WTC11 (cell line): Measurements from ENCODE around the gene PDE6H. TPM values are rescaled to one million over a fixed set of nuclear protein-coding genes. Genes with fewer than 3 reads are reported as not detected.

Experiments used
- ATAC-seq: fragments of 200-7000 bp; cut with Tn5 transposase; 2 replicates; pipeline ENCODE4 v1.10.0; 2021; ENCODE audit warnings: mild to moderate bottlenecking, moderate library complexity
- CTCF ChIA-PET: fragments of 300-600 bp; sonication (Branson Sonifier 250); formaldehyde crosslinking; loops from one replicate; lab custom pipeline; 2021; ENCODE audit warnings: antibody characterized with exemption; lab: Charles Lee
- POLR2A ChIA-PET: fragments of 350-600 bp; sonication (Branson Sonifier 250); formaldehyde crosslinking; loops from one replicate; lab custom pipeline; 2021; ENCODE audit warnings: antibody characterized with exemption; lab: Charles Lee
- DNase-seq: peaks from one replicate; pipeline ENCODE4 v3.0.0; 2021; ENCODE audit warnings: low spot score
- H3K27ac Mint-ChIP-seq: 2 replicates; pipeline ENCODE4 v1.8.0; 2021; ENCODE audit warnings: mixed read lengths
- H3K27me3 Mint-ChIP-seq: 2 replicates; pipeline ENCODE4 v1.8.0; 2021; ENCODE audit warnings: low read depth, mild to moderate bottlenecking, moderate library complexity, mixed read lengths
- H3K36me3 Mint-ChIP-seq: 2 replicates; pipeline ENCODE4 v1.8.0; 2021; ENCODE audit warnings: mixed read lengths
- H3K4me1 Mint-ChIP-seq: 2 replicates; pipeline ENCODE4 v1.8.0; 2022; ENCODE audit warnings: mixed read lengths
- H3K4me3 Mint-ChIP-seq: 2 replicates; pipeline ENCODE4 v1.8.0; 2021; ENCODE audit warnings: mild to moderate bottlenecking, moderate library complexity, mixed read lengths
- H3K9me3 Mint-ChIP-seq: 2 replicates; pipeline ENCODE4 v1.8.0; 2021; ENCODE audit warnings: mixed read lengths
- CREM ChIP-seq: sonication (generic); formaldehyde crosslinking; IDR thresholded peaks from 2 replicates; pipeline ENCODE4 v1.8.1; 2022; ENCODE audit warnings: mild to moderate bottlenecking, missing genetic modification reagents, moderate library complexity
- HMGA2 ChIP-seq: fragments of 250-450 bp; sonication (Bioruptor Pico); IDR thresholded peaks from 2 replicates; pipeline ENCODE4 v1.4.0; 2021; ENCODE audit warnings: mild to moderate bottlenecking, moderate library complexity
- JAZF1 ChIP-seq: fragments of 250-450 bp; sonication (Bioruptor Pico); IDR thresholded peaks from 2 replicates; pipeline ENCODE4 v1.9.0; 2021; ENCODE audit warnings: moderate library complexity, mild to moderate bottlenecking, inconsistent platforms
- MXD4 ChIP-seq: fragments of 250-450 bp; sonication (Bioruptor Pico); IDR thresholded peaks from 2 replicates; pipeline ENCODE4 v1.8.0; 2021; ENCODE audit warnings: mild to moderate bottlenecking, moderate library complexity, borderline replicate concordance
- NFYB ChIP-seq: sonication (generic); formaldehyde crosslinking; conservative IDR thresholded peaks from 2 replicates; pipeline ENCODE4 v1.8.0; 2022; ENCODE audit warnings: low read depth, missing genetic modification reagents
- NR1H2 ChIP-seq: sonication (generic); formaldehyde crosslinking; IDR thresholded peaks from 2 replicates; pipeline ENCODE4 v1.9.0; 2021; ENCODE audit warnings: mild to moderate bottlenecking, moderate library complexity, missing genetic modification reagents
- NR2C2 ChIP-seq: sonication (generic); formaldehyde crosslinking; IDR thresholded peaks from 2 replicates; pipeline ENCODE4 v1.8.0; 2022; ENCODE audit warnings: mild to moderate bottlenecking, missing genetic modification reagents
- PRRX2 ChIP-seq: fragments of 250-450 bp; sonication (Bioruptor Pico); IDR thresholded peaks from 2 replicates; pipeline ENCODE4 v1.8.0; 2021; ENCODE audit warnings: mild to moderate bottlenecking
- TEAD1 ChIP-seq: sonication (generic); formaldehyde crosslinking; IDR thresholded peaks from 2 replicates; pipeline ENCODE4 v1.8.0; 2022; ENCODE audit warnings: mild to moderate bottlenecking, missing genetic modification reagents
- TP53 ChIP-seq: sonication (generic); formaldehyde crosslinking; IDR thresholded peaks from 2 replicates; pipeline ENCODE4 v1.8.1; 2023; ENCODE audit warnings: mild to moderate bottlenecking, missing genetic modification reagents
- ZNF317 ChIP-seq: sonication (generic); formaldehyde crosslinking; IDR thresholded peaks from 2 replicates; pipeline ENCODE4 v1.8.1; 2023; ENCODE audit warnings: low read depth, mild to moderate bottlenecking, moderate library complexity, missing genetic modification reagents, borderline replicate concordance
- total RNA-seq: library from RNA; stranded (reverse); gene quantifications from 3 replicates; pipeline ENCODE4 v1.2.3, GENCODE V29; 2021
- TF ChIP-seq, protein P1 (sequence below): fragments of 250-450 bp; sonication (Bioruptor Pico); IDR thresholded peaks from 2 replicates; pipeline ENCODE4 v1.9.0; 2021; ENCODE audit warnings: mild to moderate bottlenecking, borderline replicate concordance
- TF ChIP-seq, protein P2 (sequence below): sonication (generic); formaldehyde crosslinking; IDR thresholded peaks from 2 replicates; pipeline ENCODE4 v1.8.1; 2022; ENCODE audit warnings: mild to moderate bottlenecking, moderate library complexity, missing genetic modification reagents
- TF ChIP-seq, protein P3 (sequence below): sonication (generic); formaldehyde crosslinking; IDR thresholded peaks from 2 replicates; pipeline ENCODE4 v1.8.1; 2023; ENCODE audit warnings: mild to moderate bottlenecking, missing genetic modification reagents
- TF ChIP-seq, protein P4 (sequence below): sonication (generic); formaldehyde crosslinking; IDR thresholded peaks from 2 replicates; pipeline ENCODE4 v1.8.1; 2023; ENCODE audit warnings: mild to moderate bottlenecking, missing genetic modification reagents, borderline replicate concordance
- TF ChIP-seq, protein P5 (sequence below): sonication (generic); formaldehyde crosslinking; IDR thresholded peaks from 2 replicates; pipeline ENCODE4 v1.8.1; 2022; ENCODE audit warnings: low read depth, missing genetic modification reagents, borderline replicate concordance
- TF ChIP-seq, protein P6 (sequence below): fragments of 250-450 bp; sonication (Bioruptor Pico); IDR thresholded peaks from 2 replicates; pipeline ENCODE4 v1.9.0; 2021; ENCODE audit warnings: mild to moderate bottlenecking
- TF ChIP-seq, protein P7 (sequence below): fragments of 250-450 bp; sonication (Bioruptor Pico); IDR thresholded peaks from 2 replicates; pipeline ENCODE4 v1.9.0; 2021; ENCODE audit warnings: mild to moderate bottlenecking

PDE6H gene
- total RNA-seq, 1 experiment from 2014 or later: not detected

DNA sequence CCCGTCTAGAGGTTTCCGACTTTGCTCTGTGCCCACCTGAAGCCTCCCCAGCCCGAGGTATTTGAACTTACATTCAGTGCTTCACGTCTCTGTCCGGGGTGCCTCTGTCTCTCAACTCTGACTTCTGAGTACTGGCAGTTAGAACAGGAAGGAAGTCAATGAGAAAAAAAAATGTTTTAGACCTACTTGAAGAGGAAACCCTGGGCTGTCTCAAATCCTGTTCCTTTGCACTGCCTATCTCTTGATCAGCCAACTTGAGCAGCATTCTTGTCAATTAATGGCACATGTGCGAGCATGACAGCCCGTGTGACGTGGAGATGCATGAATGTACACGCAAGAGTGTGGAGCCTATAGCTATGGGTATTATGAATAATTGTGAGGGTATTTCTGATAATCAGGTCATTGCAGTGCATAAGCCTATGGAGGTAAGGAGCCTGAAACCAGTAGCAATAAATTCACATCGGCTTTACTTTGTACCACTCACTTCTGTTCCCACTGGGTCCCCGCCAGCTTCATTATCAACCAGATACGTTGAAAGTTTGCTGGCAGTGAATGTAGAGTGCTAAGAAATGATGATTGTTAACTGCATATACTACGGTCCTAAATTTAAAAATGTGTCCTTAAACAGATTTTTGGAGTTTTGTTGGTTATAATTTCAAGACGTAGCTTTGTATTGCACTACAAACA is 11.2 kb upstream of the PDE6H start, which contains the start of gene ARHGDIB:
TSS of gene ARHGDIB (minus strand) at position 136 of the 687 bp plus-strand sequence. CDS start 10,889 bp downstream, outside the sequence.
- H3K36me3 Mint-ChIP-seq: no peaks in the 10 kb centered on the region
- TF ChIP-seq, protein P1, sequence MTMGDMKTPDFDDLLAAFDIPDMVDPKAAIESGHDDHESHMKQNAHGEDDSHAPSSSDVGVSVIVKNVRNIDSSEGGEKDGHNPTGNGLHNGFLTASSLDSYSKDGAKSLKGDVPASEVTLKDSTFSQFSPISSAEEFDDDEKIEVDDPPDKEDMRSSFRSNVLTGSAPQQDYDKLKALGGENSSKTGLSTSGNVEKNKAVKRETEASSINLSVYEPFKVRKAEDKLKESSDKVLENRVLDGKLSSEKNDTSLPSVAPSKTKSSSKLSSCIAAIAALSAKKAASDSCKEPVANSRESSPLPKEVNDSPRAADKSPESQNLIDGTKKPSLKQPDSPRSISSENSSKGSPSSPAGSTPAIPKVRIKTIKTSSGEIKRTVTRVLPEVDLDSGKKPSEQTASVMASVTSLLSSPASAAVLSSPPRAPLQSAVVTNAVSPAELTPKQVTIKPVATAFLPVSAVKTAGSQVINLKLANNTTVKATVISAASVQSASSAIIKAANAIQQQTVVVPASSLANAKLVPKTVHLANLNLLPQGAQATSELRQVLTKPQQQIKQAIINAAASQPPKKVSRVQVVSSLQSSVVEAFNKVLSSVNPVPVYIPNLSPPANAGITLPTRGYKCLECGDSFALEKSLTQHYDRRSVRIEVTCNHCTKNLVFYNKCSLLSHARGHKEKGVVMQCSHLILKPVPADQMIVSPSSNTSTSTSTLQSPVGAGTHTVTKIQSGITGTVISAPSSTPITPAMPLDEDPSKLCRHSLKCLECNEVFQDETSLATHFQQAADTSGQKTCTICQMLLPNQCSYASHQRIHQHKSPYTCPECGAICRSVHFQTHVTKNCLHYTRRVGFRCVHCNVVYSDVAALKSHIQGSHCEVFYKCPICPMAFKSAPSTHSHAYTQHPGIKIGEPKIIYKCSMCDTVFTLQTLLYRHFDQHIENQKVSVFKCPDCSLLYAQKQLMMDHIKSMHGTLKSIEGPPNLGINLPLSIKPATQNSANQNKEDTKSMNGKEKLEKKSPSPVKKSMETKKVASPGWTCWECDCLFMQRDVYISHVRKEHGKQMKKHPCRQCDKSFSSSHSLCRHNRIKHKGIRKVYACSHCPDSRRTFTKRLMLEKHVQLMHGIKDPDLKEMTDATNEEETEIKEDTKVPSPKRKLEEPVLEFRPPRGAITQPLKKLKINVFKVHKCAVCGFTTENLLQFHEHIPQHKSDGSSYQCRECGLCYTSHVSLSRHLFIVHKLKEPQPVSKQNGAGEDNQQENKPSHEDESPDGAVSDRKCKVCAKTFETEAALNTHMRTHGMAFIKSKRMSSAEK (CRISPR knock-in tag): no peak
- TF ChIP-seq, protein P2, sequence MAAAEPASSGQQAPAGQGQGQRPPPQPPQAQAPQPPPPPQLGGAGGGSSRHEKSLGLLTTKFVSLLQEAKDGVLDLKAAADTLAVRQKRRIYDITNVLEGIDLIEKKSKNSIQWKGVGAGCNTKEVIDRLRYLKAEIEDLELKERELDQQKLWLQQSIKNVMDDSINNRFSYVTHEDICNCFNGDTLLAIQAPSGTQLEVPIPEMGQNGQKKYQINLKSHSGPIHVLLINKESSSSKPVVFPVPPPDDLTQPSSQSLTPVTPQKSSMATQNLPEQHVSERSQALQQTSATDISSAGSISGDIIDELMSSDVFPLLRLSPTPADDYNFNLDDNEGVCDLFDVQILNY (CRISPR knock-in tag): no peak
- no peak for TF ChIP-seq TP53 (CRISPR knock-in tag)
- no peak for TF ChIP-seq NR1H2 (CRISPR knock-in tag)
- no peak for TF ChIP-seq MXD4 (CRISPR knock-in tag)
- TF ChIP-seq NR2C2 (CRISPR knock-in tag): no peak
- TF ChIP-seq, protein P3, sequence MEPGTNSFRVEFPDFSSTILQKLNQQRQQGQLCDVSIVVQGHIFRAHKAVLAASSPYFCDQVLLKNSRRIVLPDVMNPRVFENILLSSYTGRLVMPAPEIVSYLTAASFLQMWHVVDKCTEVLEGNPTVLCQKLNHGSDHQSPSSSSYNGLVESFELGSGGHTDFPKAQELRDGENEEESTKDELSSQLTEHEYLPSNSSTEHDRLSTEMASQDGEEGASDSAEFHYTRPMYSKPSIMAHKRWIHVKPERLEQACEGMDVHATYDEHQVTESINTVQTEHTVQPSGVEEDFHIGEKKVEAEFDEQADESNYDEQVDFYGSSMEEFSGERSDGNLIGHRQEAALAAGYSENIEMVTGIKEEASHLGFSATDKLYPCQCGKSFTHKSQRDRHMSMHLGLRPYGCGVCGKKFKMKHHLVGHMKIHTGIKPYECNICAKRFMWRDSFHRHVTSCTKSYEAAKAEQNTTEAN: no peak
- TF ChIP-seq ZNF317: no peak
- TF ChIP-seq, protein P4, sequence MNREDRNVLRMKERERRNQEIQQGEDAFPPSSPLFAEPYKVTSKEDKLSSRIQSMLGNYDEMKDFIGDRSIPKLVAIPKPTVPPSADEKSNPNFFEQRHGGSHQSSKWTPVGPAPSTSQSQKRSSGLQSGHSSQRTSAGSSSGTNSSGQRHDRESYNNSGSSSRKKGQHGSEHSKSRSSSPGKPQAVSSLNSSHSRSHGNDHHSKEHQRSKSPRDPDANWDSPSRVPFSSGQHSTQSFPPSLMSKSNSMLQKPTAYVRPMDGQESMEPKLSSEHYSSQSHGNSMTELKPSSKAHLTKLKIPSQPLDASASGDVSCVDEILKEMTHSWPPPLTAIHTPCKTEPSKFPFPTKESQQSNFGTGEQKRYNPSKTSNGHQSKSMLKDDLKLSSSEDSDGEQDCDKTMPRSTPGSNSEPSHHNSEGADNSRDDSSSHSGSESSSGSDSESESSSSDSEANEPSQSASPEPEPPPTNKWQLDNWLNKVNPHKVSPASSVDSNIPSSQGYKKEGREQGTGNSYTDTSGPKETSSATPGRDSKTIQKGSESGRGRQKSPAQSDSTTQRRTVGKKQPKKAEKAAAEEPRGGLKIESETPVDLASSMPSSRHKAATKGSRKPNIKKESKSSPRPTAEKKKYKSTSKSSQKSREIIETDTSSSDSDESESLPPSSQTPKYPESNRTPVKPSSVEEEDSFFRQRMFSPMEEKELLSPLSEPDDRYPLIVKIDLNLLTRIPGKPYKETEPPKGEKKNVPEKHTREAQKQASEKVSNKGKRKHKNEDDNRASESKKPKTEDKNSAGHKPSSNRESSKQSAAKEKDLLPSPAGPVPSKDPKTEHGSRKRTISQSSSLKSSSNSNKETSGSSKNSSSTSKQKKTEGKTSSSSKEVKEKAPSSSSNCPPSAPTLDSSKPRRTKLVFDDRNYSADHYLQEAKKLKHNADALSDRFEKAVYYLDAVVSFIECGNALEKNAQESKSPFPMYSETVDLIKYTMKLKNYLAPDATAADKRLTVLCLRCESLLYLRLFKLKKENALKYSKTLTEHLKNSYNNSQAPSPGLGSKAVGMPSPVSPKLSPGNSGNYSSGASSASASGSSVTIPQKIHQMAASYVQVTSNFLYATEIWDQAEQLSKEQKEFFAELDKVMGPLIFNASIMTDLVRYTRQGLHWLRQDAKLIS: no peak
- no peak for TF ChIP-seq TEAD1 (CRISPR knock-in tag)
- no peak for TF ChIP-seq CREM (CRISPR knock-in tag)
- TF ChIP-seq, protein P5, sequence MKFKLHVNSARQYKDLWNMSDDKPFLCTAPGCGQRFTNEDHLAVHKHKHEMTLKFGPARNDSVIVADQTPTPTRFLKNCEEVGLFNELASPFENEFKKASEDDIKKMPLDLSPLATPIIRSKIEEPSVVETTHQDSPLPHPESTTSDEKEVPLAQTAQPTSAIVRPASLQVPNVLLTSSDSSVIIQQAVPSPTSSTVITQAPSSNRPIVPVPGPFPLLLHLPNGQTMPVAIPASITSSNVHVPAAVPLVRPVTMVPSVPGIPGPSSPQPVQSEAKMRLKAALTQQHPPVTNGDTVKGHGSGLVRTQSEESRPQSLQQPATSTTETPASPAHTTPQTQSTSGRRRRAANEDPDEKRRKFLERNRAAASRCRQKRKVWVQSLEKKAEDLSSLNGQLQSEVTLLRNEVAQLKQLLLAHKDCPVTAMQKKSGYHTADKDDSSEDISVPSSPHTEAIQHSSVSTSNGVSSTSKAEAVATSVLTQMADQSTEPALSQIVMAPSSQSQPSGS (CRISPR knock-in tag): no peak
- no peak for TF ChIP-seq HMGA2
- TF ChIP-seq, protein P6, sequence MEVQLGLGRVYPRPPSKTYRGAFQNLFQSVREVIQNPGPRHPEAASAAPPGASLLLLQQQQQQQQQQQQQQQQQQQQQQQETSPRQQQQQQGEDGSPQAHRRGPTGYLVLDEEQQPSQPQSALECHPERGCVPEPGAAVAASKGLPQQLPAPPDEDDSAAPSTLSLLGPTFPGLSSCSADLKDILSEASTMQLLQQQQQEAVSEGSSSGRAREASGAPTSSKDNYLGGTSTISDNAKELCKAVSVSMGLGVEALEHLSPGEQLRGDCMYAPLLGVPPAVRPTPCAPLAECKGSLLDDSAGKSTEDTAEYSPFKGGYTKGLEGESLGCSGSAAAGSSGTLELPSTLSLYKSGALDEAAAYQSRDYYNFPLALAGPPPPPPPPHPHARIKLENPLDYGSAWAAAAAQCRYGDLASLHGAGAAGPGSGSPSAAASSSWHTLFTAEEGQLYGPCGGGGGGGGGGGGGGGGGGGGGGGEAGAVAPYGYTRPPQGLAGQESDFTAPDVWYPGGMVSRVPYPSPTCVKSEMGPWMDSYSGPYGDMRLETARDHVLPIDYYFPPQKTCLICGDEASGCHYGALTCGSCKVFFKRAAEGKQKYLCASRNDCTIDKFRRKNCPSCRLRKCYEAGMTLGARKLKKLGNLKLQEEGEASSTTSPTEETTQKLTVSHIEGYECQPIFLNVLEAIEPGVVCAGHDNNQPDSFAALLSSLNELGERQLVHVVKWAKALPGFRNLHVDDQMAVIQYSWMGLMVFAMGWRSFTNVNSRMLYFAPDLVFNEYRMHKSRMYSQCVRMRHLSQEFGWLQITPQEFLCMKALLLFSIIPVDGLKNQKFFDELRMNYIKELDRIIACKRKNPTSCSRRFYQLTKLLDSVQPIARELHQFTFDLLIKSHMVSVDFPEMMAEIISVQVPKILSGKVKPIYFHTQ (CRISPR knock-in tag): no peak
- TF ChIP-seq PRRX2 (CRISPR knock-in tag): no peak
- no peak for TF ChIP-seq JAZF1
- TF ChIP-seq NFYB: no peak
- TF ChIP-seq, protein P7, sequence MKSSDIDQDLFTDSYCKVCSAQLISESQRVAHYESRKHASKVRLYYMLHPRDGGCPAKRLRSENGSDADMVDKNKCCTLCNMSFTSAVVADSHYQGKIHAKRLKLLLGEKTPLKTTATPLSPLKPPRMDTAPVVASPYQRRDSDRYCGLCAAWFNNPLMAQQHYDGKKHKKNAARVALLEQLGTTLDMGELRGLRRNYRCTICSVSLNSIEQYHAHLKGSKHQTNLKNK (CRISPR knock-in tag): no peak
- peak; percentile 63 for ATAC-seq
- H3K4me1 Mint-ChIP-seq: peaks cover 31% of the 10 kb centered on the region
- H3K4me3 Mint-ChIP-seq: 0 out of 2 replicates have a peak within 1 kb of the TSS, but pooled peaks have one; percentile 18
- no peak for DNase-seq
- CTCF ChIA-PET: interaction anchor here (0.6 kb wide), 1 partner anchor 34 kb away, joined by 5 read pairs; no protein-coding TSS in a partner anchor
- H3K27ac Mint-ChIP-seq: no peak within 1 kb of the TSS
- no peaks in the 10 kb centered on the region for H3K27me3 Mint-ChIP-seq
- POLR2A ChIA-PET: no interaction called here
- H3K9me3 Mint-ChIP-seq: no peaks in the 10 kb centered on the region
